ENCODE data around the gene JMJD4. TPM values are rescaled to one million over a fixed set of nuclear protein-coding genes. Genes with fewer than 3 reads are reported as not detected.

The JMJD4 gene
- total RNA-seq, 4 donors from 2014 or later: 13.4 to 20.0 (median 16.7) TPM

DNA sequence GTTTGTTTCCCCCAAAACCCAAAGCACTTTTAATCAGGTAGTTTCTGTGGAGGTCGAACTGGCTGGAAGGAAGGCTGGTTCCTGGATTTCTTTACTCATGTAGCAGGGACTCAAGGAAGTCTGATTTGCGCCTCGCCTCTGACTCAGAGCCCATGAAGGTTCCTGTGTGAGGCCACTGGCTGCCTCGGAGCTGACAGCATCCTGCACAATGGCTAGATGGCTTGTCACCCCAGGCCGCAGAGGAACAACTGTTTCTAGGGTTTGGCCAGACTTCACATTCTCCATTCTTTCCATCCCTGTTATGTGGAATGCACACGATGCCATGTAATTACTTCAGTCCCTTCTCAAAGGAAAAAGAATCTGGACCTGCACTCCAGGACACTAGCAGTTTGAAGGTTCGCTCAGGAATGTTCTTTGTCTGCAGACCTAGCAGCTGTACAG is 41.2 kb upstream of the JMJD4 start:
- intact Hi-C loops (cut with DNase I): no loop called here
- WGBS, 2 donors: 78 to 85% methylated on average over 3 to 7 of the region's 7 CpGs
- Histone ChIP-seq H3K4me1 (peaks cover 0 to 19% (median 0%) of the 10 kb centered on the region in 3 donors), H3K27me3 (no peaks in the 10 kb centered on the region), H3K36me3 (peaks cover 0 to 70% (median 3%) of the 10 kb centered on the region in 3 donors), H3K27ac (no peak overlapping the region), H3K4me3 (no peak overlapping the region), H3K9me3 (no peaks in the 10 kb centered on the region)
- no peak for DNase-seq
- no peak for TF ChIP-seq POLR2A (IDR thresholded peaks at IDR 0.05)
- TF ChIP-seq, protein P1, sequence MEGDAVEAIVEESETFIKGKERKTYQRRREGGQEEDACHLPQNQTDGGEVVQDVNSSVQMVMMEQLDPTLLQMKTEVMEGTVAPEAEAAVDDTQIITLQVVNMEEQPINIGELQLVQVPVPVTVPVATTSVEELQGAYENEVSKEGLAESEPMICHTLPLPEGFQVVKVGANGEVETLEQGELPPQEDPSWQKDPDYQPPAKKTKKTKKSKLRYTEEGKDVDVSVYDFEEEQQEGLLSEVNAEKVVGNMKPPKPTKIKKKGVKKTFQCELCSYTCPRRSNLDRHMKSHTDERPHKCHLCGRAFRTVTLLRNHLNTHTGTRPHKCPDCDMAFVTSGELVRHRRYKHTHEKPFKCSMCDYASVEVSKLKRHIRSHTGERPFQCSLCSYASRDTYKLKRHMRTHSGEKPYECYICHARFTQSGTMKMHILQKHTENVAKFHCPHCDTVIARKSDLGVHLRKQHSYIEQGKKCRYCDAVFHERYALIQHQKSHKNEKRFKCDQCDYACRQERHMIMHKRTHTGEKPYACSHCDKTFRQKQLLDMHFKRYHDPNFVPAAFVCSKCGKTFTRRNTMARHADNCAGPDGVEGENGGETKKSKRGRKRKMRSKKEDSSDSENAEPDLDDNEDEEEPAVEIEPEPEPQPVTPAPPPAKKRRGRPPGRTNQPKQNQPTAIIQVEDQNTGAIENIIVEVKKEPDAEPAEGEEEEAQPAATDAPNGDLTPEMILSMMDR (IDR thresholded peaks at IDR 0.05): no peak

- H3K27ac ChIP-seq: no peak overlapping the region
- 86 to 87% methylated on average over 3 to 5 of the region's 10 CpGs for WGBS, 2 donors
- no peak for TF ChIP-seq POLR2A (IDR thresholded peaks at IDR 0.05)
- TF ChIP-seq, protein P1 (IDR thresholded peaks at IDR 0.05): no peak
Measured at GRCh38 chr1:227775841-227776240, 40.7 kb upstream of the JMJD4 start.

DNA sequence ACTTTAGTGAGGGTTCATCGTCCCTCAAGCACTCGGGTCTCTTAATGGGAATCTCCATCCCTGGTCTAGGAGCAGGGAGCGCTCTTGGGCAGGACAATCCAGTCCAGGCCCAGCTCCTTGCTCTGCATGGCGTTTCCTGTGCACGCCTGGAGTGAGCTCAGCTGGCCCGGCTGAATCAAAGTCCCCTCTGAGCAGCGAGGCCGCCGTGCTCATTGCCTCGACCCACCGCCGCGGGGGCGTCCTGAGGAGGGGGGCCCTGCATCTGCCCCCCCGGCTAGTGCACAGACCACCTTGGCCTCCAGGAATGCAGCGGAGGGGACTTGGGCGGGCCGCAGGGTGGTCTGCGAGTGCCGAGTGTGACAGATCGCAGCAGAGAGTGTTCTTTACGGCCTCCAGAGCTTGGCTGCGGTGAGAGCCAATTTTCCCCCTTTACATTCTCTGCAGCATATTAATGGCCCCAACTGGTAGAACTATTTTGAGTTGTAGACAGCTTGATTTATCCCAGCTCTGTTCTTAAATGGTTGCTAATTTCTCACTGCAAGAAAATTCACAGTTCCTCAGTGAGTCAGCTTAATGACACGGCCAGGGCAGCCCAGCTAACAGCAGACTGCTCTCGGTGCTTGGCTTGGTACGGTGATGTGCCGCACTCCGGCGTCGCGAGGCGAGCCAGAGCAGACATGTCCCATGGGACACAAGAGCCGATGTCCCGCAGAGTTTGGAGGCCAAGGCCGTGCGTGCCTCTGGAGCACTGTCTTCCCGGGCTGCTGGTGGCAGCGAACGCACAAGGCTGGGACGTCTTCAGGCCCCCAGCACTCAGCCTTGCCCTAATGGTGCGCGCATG is 39.9 kb upstream of the JMJD4 start:
- H3K27me3 ChIP-seq: no peaks in the 10 kb centered on the region
- peaks cover 0 to 16% (median 0%) of the 10 kb centered on the region in 3 donors for H3K4me1 ChIP-seq
- H3K27ac ChIP-seq: no peak overlapping the region
- 88 to 90% methylated on average over 25 to 33 of the region's 42 CpGs for WGBS, 2 donors
- H3K36me3 ChIP-seq: peaks cover 0 to 70% (median 3%) of the 10 kb centered on the region in 3 donors
- H3K4me3 ChIP-seq: no peak overlapping the region
- DNase-seq: no peak
- TF ChIP-seq, protein P1 (IDR thresholded peaks at IDR 0.05): no peak
- no peak for TF ChIP-seq POLR2A (IDR thresholded peaks at IDR 0.05)
- intact Hi-C loops (cut with DNase I): no loop called here
- no peaks in the 10 kb centered on the region for H3K9me3 ChIP-seq

More at GRCh38 chr1:227775841-227776240, 40.7 kb upstream of the JMJD4 start:
- DNase-seq: no peak
- peaks cover 0 to 19% (median 0%) of the 10 kb centered on the region in 3 donors for H3K4me1 ChIP-seq
- intact Hi-C loops (cut with DNase I): no loop called here
- H3K9me3 ChIP-seq: no peaks in the 10 kb centered on the region
- no peak overlapping the region for H3K4me3 ChIP-seq
- no peaks in the 10 kb centered on the region for H3K27me3 ChIP-seq
- H3K36me3 ChIP-seq: peaks cover 0 to 70% (median 3%) of the 10 kb centered on the region in 3 donors

- H3K4me3 ChIP-seq: no peak overlapping the region
- 59 to 83% methylated on average over 3 to 7 of the region's 13 CpGs for WGBS, 2 donors
- peaks cover 0 to 7% (median 0%) of the 10 kb centered on the region in 3 donors for H3K4me1 ChIP-seq
- DNase-seq: no peak
- TF ChIP-seq, protein P1 (IDR thresholded peaks at IDR 0.05): no peak
- no peak for TF ChIP-seq POLR2A (IDR thresholded peaks at IDR 0.05)
- no peaks in the 10 kb centered on the region for H3K27me3 ChIP-seq
- H3K27ac ChIP-seq: no peak overlapping the region
- peaks cover 0 to 70% (median 3%) of the 10 kb centered on the region in 3 donors for H3K36me3 ChIP-seq
- H3K9me3 ChIP-seq: no peaks in the 10 kb centered on the region
- intact Hi-C loops (cut with DNase I): no loop called here
Measured at GRCh38 chr1:227774051-227774731, 39.1 kb upstream of the JMJD4 start.

DNA sequence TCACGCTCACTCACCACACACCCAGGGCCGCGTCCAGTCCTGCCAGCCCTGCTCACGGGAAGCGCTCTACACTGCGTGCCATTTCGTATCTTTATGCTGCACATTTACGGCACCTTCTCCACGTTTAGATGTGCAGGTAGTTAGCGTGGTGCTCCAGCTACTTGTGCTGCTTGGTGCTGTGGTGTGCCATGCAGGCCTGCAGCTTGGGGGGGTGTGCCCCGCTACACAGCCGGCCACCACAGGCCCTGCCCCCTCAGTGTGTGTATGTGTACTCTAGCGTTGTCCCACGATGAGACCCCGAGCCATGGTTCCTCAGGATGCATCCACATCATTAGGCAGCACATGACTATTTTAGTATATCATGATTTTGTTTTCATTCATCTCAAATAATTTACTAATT is 38.5 kb upstream of the JMJD4 start:
- peaks cover 0 to 76% (median 5%) of the 10 kb centered on the region in 3 donors for H3K36me3 ChIP-seq
- intact Hi-C loops (cut with DNase I): no loop called here
- no peak for DNase-seq

More for the DNA sequence above, 38.5 kb upstream of the JMJD4 start:
- Histone ChIP-seq H3K4me3 (no peak overlapping the region), H3K27me3 (no peaks in the 10 kb centered on the region), H3K4me1 (peaks cover 0 to under 1% (median 0%) of the 10 kb centered on the region in 3 donors), H3K9me3 (no peaks in the 10 kb centered on the region), H3K27ac (no peak overlapping the region)
- TF ChIP-seq, protein P1 (IDR thresholded peaks at IDR 0.05): no peak
- TF ChIP-seq POLR2A (IDR thresholded peaks at IDR 0.05): no peak
- WGBS, 2 donors: 84 to 94% methylated on average over 15 of the region's 15 CpGs
